ENCODE results near the gene LAIR2. TPM values are rescaled to one million over a fixed set of nuclear protein-coding genes. Genes with fewer than 3 reads are reported as not detected.
A peak's percentile ranks its signal among the peaks of the same experiment; 100 is the strongest.

LAIR2 gene, protein sequence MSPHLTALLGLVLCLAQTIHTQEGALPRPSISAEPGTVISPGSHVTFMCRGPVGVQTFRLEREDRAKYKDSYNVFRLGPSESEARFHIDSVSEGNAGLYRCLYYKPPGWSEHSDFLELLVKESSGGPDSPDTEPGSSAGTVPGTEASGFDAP
- polyA plus RNA-seq: 100 to 1,000 TPM in 2 of 3 donors, 10 to 100 TPM in 1; 77.7 to 463 (median 183) TPM

DNA sequence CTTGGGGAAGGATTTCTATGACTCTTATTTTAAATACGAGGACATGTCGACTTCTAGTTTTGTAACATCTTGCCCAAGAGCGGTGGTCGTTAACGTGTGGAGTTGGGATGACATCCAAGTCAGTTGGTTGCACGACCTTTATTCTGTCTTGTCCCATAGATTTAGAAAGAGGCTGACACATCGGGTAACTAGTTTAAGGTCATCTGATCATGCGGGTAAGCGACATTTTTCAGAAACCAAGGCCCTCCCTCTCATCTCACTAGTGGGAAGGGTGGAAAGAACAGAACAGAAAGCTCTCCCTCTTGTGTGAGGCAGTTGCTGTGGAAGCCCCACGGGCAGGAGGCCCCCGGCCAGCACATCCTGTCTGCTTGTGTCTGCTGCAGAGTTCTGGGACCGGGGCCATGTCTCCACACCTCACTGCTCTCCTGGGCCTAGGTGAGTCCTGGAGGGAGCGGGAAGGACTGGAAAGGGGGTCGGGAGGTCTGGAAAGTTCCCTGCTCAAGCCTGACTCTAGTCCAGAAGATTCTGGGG, at the start of gene LAIR2:
LAIR2 (plus strand) TSS at position 314 of the 531 bp plus-strand sequence; CDS start at position 402, 88 bp downstream.
- peaks cover 0 to 5% (median 5%) of the 10 kb centered on the region in 3 donors for H3K36me3 Mint-ChIP-seq
- H3K27me3 Mint-ChIP-seq (ENCODE audit: low read depth in 3 of 3): peaks cover 8% of the 10 kb centered on the region in 3 donors
- H3K9me3 Mint-ChIP-seq: peaks cover 0 to under 1% (median 0%) of the 10 kb centered on the region in 6 donors
- peak within 1 kb of the TSS; percentile 3 to 84 (median 62) for H3K27ac Mint-ChIP-seq
- peak within 1 kb of the TSS; percentile 52 to 85 (median 64) for H3K4me3 Mint-ChIP-seq
- peaks cover 61 to 66% of the 10 kb centered on the region in 2 donors for H3K4me1 Mint-ChIP-seq
- peak; percentile 41 to 56 (median 42) for DNase-seq

DNA sequence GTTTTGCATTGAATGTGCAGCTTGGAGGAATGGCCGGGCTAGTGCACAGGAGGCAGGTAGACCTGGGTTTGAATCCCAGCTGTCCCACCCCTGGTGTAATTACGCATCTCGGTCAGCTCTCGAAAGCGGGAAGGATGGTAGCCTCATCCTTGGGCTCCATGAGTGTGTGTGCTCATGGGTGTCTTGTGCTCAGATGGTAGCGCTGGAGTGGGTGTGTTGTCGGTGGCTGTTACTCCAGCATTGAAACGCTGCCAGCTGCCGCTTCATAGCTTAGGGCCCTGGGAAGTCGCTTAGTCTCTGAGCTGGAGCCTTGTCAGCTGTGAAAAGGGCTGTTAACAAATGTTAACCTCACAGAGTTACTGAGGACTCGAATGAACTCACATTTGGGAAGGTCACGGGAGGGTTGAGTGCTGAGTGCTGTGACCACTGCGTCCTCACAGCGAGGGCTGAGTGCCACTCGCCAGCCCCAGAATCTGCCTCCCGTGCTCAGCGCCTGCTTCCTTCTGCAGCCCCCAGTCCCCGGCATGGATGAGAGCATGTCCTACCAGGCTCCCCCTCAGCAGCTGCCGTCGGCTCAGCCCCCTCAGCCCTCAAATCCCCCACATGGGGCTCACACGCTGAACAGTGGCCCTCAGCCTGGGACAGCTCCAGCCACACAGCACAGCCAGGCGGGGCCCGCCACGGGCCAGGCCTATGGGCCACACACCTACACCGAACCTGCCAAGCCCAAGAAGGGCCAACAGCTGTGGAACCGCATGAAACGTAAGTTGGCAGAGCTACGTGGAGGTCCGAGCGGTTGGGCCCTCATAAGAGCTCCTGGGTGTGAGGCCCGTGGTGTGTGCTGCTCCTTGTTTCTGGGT, 48.5 kb upstream of the LAIR2 start:
- Mint-ChIP-seq H3K27ac (peak overlapping the region in 1 of 6 donors; percentile 17), H3K36me3 (peaks cover 12 to 41% (median 16%) of the 10 kb centered on the region in 3 donors), H3K4me3 (no peak overlapping the region), H3K9me3 (peaks cover 0 to 2% (median 0%) of the 10 kb centered on the region in 6 donors), H3K27me3 (ENCODE audit: low read depth in 3 of 3) (peaks cover 19 to 38% (median 36%) of the 10 kb centered on the region in 3 donors), H3K4me1 (peaks cover 38 to 46% of the 10 kb centered on the region in 2 donors)
- no peak for DNase-seq

DNA sequence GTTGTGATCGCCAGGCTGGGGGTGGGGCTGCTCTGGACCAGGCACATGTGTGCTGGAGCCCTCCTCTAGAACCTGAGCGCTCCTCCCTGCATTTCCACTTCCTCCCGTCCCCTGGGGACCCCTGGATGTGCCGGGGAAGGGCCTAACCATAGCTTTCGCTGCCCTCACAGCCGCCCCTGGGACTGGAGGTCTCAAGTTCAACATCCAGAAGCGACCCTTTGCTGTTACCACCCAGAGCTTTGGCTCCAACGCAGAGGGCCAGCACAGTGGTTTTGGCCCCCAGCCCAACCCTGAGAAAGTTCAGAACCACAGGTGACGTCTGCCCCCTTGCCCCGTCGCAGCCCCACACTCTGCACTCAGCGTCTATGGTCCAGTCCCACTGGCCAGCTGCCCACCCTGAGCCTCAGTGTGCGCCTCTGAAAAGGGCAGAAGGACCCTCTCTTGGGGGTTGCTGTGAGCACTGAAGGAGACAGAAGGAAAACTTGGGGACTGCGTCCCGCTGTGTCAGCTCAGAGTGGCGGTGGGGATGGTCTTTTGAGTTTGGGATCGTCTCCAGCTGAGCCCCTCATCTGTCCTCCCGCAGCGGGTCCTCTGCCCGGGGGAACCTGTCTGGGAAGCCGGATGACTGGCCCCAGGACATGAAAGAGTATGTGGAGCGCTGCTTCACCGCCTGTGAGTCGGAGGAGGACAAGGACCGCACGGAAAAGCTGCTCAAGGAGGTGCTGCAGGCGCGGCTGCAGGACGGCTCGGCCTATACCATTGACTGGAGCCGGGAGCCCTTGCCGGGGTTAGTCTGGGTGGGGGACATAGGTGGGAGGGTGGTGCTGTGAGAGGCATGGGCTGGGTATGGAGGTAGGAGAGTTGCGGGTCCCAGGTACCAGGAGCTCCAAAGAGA, 47.6 kb upstream of the LAIR2 start:
- H3K4me1 Mint-ChIP-seq: peaks cover 42 to 45% of the 10 kb centered on the region in 2 donors
- H3K27ac Mint-ChIP-seq: no peak overlapping the region
- peaks cover 16 to 42% (median 17%) of the 10 kb centered on the region in 3 donors for H3K36me3 Mint-ChIP-seq
- H3K4me3 Mint-ChIP-seq: no peak overlapping the region
- no peak for DNase-seq
- H3K27me3 Mint-ChIP-seq (ENCODE audit: low read depth in 3 of 3): peaks cover 20 to 33% (median 33%) of the 10 kb centered on the region in 3 donors
- peaks cover 0 to 2% (median 0%) of the 10 kb centered on the region in 6 donors for H3K9me3 Mint-ChIP-seq

DNA sequence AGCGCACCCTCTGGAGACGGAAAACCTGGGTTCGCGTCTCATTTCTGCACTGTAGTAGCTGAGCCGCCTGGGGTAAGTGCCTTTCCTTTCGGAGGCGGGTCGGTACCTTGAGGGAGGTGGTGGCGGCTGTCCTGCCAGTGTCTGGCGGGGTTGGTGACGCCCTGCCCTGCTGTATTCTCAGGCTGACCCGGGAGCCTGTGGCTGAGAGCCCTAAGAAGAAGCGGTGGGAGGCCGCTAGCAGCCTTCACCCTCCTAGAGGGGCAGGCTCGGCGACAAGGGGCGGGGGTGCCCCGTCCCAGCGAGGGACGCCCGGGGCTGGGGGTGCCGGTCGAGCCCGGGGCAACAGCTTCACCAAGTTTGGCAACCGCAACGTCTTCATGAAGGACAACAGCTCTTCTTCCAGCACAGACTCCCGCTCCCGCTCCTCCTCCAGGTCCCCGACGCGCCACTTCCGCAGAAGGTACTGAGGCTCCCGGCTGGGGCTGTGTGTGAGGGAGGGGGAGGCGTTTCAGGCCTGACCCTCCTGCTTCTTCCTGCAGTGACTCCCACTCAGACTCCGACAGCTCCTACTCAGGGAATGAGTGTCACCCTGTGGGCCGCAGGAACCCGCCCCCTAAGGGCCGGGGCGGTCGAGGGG, 46.7 kb upstream of the LAIR2 start:
- Mint-ChIP-seq H3K36me3 (peaks cover 16 to 41% (median 17%) of the 10 kb centered on the region in 3 donors), H3K9me3 (peaks cover 0 to 2% (median 0%) of the 10 kb centered on the region in 6 donors), H3K4me1 (peaks cover 33 to 37% of the 10 kb centered on the region in 2 donors), H3K27ac (no peak overlapping the region), H3K4me3 (no peak overlapping the region), H3K27me3 (ENCODE audit: low read depth in 3 of 3) (peaks cover 19 to 30% (median 27%) of the 10 kb centered on the region in 3 donors)
- no peak for DNase-seq

DNA sequence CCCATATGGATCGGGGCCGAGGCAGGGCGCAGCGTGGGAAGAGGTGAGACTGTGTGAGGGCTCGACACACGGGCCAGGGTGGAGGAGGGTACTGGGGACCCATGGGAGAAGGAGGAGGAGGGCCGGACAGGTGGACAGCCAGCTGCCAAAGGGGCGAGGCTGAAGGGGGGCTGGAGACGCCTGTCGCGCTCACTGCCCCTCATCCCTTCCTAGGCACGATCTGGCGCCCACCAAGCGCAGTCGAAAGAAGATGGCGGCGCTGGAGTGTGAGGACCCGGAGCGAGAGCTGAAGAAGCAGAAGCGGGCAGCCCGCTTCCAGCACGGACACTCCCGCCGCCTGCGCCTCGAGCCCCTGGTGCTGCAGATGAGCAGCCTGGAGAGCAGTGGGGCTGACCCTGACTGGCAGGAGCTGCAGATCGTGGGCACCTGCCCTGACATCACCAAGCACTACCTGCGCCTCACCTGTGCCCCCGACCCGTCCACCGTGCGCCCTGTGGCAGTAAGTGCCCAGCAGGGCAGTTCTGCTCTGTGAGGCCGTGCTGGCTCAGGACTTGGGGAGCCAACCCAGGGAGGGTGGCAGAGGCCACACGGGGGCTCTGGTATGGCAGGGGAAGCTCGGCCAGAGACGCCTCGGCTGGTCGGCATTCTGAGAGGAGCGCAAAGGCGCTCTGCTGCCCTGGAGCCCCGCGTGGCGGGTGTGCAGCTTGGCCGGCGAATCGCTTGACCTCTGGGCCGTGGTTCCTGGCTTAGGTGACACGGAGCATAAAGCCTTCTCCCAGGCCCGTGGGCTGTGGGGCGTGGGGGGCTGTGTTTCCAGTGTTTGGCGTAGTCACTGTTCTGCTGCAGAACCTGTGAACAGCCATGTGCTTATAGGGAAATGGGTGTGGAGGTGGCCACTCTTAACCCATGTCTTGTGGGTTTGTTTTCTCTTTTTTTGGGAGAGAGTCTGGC, 45.9 kb upstream of the LAIR2 start:
- Mint-ChIP-seq H3K9me3 (peaks cover 0 to 2% (median 0%) of the 10 kb centered on the region in 6 donors), H3K27ac (no peak overlapping the region), H3K4me1 (peaks cover 25 to 32% of the 10 kb centered on the region in 2 donors), H3K27me3 (ENCODE audit: low read depth in 3 of 3) (peaks cover 21 to 32% (median 23%) of the 10 kb centered on the region in 3 donors), H3K36me3 (peaks cover 16 to 39% (median 17%) of the 10 kb centered on the region in 3 donors), H3K4me3 (no peak overlapping the region)
- no peak for DNase-seq

DNA sequence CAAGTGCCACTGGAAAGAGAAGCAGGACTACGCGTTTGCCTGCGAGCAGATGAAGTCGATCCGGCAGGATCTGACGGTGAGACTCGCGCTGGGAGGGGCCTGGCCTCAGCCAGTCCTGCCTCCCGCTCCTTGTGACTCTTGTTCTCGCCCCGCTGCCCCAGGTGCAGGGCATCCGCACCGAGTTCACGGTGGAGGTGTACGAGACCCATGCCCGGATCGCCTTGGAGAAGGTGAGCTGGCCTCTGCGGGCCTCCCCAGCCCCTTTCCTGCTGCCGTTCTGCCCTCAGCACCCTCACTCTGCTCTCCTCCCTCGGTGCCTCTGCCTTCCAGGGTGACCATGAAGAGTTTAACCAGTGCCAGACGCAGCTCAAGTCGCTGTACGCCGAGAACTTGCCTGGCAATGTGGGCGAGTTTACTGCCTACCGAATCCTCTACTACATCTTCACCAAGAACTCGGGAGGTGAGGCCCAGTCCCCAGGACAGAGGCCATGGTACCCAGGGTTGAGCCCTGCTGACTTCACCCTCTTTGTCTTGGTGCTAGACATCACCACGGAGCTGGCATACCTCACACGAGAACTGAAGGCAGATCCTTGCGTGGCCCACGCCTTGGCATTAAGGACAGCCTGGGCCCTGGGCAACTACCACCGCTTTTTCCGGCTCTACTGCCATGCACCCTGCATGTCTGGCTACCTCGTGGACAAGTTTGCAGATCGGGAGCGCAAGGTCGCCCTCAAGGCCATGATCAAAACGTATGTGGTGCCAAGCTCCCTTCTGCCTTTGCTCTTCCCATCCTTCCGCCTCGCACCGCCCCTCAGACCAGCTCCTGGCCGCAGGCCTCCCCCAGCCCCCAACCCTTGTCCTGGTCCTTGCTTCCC, 44.6 kb upstream of the LAIR2 start:
- Mint-ChIP-seq H3K27ac (peak overlapping the region in 3 of 6 donors; percentile 23 to 55 (median 48)), H3K9me3 (peaks cover 0 to 2% (median 0%) of the 10 kb centered on the region in 6 donors), H3K4me3 (no peak overlapping the region), H3K36me3 (peaks cover 15 to 29% (median 16%) of the 10 kb centered on the region in 3 donors), H3K4me1 (peaks cover 18 to 26% of the 10 kb centered on the region in 2 donors), H3K27me3 (ENCODE audit: low read depth in 3 of 3) (peaks cover 19 to 39% (median 25%) of the 10 kb centered on the region in 3 donors)
- no peak for DNase-seq

DNA sequence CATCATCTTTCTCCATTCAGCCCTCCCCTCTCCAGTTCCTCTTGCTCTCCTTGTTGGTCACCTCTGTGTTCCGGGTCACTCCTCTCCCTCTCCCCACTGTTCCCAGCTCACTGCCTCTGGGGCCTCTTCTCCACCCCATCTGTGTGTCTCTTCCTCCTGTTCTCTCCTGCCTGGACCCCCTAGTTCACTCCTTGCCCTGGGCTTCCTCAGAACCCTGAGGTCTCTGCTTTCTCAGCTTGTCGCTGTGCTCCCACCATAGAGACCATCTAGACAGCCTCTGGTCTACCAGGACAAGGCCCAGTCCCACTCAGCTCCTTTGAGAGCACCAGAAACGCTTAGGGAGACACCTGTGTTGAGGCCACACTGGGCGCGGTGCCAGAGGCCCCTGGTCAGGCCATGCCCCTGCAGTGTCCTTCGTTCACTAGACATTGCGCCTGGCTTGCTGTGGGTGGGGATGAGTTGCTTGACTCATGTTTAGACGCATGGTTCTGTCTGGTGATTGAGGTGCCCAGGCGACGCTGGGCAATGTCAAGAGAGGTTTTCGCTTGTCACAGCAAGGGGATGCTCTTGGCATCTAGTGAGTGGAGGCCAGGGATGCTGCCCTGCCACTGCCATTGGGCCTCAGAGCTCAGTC, 43.9 kb upstream of the LAIR2 start:
- H3K9me3 Mint-ChIP-seq: peaks cover 0 to 2% (median 0%) of the 10 kb centered on the region in 6 donors
- H3K36me3 Mint-ChIP-seq: peaks cover 11 to 24% (median 13%) of the 10 kb centered on the region in 3 donors
- DNase-seq: no peak
- peak overlapping the region in 1 of 5 donors; percentile 45 for H3K4me3 Mint-ChIP-seq
- H3K27me3 Mint-ChIP-seq (ENCODE audit: low read depth in 3 of 3): peaks cover 21 to 43% (median 28%) of the 10 kb centered on the region in 3 donors
- H3K4me1 Mint-ChIP-seq: peaks cover 17 to 26% of the 10 kb centered on the region in 2 donors
- H3K27ac Mint-ChIP-seq: peak overlapping the region; percentile 34 to 82 (median 60)

DNA sequence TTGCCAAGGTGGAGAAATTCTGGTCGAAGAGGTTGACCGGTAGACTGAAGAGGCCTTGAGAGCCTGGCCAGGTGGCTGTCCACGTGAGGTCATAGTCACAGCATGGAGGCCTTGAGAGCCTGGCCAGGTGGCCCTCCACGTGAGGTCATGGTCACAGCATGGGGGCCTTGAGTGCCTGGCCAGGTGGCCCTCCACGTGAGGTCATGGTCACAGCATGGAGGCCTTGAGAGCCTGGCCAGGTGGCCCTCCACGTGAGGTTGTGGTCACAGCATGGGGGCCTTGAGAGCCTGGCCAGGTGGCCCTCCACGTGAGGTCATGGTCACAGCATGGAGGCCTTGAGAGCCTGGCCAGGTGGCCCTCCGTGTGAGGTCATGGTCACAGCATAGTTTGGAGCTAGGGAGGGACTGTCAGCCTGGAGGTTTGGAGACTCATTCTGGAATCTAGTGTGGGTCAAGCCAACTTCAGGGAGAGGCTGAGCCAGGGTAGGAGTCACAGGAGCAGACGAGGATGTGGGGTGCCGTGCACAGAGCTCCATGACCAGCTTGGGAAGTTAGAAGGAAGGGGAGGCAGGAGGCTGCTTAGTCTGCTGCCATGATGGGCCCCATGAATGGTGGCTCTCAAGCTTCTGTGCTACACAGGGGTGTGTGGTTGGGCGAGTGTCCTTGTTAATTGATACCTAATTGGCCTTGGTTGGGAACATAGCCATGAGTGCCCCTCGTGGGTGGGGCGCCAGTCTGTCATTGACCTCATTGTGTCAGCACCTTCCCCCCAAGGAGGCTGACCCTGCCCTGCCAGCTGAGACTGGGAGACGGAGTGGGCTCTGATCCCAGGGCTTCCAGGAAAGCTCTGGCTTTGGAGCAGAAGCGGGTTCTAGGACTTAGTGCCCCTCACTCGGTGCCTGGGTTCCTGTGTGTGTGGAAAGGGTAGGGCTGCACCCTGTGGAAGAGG, 43.1 kb upstream of the LAIR2 start:
- H3K9me3 Mint-ChIP-seq: peaks cover 0 to 4% (median 0%) of the 10 kb centered on the region in 6 donors
- peak overlapping the region; percentile 34 to 89 (median 78) for H3K27ac Mint-ChIP-seq
- peaks cover 11 to 24% (median 13%) of the 10 kb centered on the region in 3 donors for H3K36me3 Mint-ChIP-seq
- H3K27me3 Mint-ChIP-seq (ENCODE audit: low read depth in 3 of 3): peaks cover 26 to 46% (median 33%) of the 10 kb centered on the region in 3 donors
- no peak for DNase-seq
- H3K4me1 Mint-ChIP-seq: peaks cover 25 to 31% of the 10 kb centered on the region in 2 donors
- peak overlapping the region in 1 of 5 donors; percentile 45 for H3K4me3 Mint-ChIP-seq

DNA sequence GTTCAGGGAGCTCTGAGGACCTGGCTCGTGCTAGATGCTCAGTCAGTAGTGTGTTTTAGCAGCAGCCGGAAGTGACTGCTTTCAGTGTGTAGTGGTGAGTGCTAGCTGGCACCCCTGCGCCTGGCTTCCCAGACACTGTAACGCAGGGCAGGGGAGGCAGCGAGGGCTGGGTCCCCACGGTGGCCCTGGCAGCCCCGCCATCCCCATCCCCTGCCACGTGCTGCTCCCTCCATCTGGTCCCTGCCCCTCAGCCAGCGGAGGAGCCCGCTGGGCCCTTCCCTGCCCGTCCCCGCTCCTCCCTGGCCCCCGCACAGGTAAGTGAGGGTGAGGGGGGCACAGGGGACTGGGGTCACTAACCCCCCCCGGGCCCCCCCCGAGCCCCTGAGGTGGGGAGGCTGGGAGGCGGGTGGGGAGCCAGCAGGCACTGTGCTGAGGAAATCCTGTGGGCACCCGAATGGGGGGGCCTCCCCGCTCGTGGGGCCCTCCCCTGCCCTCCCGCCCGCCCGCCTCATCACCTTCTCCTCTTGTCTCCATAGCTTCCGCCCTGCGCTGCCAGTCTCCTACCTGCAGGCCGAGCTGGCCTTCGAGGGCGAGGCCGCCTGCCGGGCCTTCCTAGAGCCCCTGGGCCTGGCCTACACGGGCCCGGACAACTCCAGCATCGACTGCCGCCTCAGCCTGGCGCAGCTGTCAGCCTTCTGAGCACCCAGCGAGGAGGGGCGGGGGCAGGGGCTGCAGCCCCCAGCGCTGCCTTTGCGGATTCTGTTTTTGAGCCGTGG, 42.2 kb upstream of the LAIR2 start:
- Mint-ChIP-seq H3K27me3 (ENCODE audit: low read depth in 3 of 3) (peaks cover 26 to 45% (median 30%) of the 10 kb centered on the region in 3 donors), H3K4me1 (peaks cover 27 to 34% of the 10 kb centered on the region in 2 donors), H3K9me3 (peaks cover 0 to 4% (median 0%) of the 10 kb centered on the region in 6 donors), H3K4me3 (no peak overlapping the region), H3K27ac (peak overlapping the region in 5 of 6 donors; percentile 18 to 89 (median 76)), H3K36me3 (peaks cover 11 to 19% (median 13%) of the 10 kb centered on the region in 3 donors)
- no peak for DNase-seq
